HUES48 (cell line): ENCODE data around the gene ZFP36.

Source experiments
- H3K27ac ChIP-seq: one replicate; pipeline ENCODE4 v1.7.0; 2013; ENCODE audit warnings: low read depth, low read length, inconsistent platforms
- H3K27me3 ChIP-seq: 2 replicates; pipeline ENCODE4 v1.6.1; 2013; ENCODE audit warnings: mild to moderate bottlenecking, low read length; ENCODE audit not compliant: control insufficient read depth, insufficient read depth
- H3K36me3 ChIP-seq: 2 replicates; pipeline ENCODE4 v1.6.1; 2013; ENCODE audit warnings: low read length; ENCODE audit not compliant: control insufficient read depth, insufficient read depth
- H3K4me1 ChIP-seq: 2 replicates; pipeline ENCODE4 v1.6.1; 2013; ENCODE audit warnings: mild to moderate bottlenecking, low read length; ENCODE audit not compliant: control insufficient read depth, insufficient read depth
- H3K4me3 ChIP-seq: 2 replicates; pipeline ENCODE4 v1.5.1; 2013; ENCODE audit warnings: mild to moderate bottlenecking, low read depth, low read length
- H3K9ac ChIP-seq: 2 replicates; pipeline ENCODE4 v1.6.1; 2013; ENCODE audit warnings: mild to moderate bottlenecking, low read depth, low read length, moderate library complexity
- H3K9me3 ChIP-seq: 2 replicates; pipeline ENCODE4 v1.6.1; 2013; ENCODE audit warnings: low read length; ENCODE audit not compliant: control insufficient read depth, insufficient read depth

Gene ZFP36

GRCh38 chr19:39406656-39407409 is at the start of gene ZFP36:
Gene ZFP36, plus strand, starts transcription at chr19:39406847. Its CDS starts 58 bp downstream, at chr19:39406905.
- peaks cover 40% of the 10 kb centered on the region for H3K4me1 ChIP-seq

DNA sequence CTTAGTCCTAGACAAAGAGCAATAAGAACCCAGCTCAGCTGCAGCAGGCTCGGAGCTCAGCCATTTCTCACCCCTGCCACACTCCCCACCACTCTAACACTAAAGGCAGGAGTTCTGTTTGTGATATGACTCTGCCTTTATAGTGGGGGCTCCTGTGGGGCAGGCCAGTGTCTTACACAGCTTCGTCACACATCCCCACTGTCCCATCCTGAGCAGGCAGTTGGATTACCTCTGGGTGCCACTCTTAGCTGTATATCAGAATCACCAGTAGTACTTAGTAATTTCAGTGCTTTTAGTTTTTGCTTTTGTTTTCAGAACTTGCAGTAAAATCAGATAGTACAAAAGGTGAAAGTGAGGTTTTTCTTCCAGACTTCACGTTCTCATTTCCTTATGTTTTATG is 47.6 kb upstream of the ZFP36 start:
- H3K9me3 ChIP-seq: no peaks in the 10 kb centered on the region

More at GRCh38 chr19:39406656-39407409, at the start of gene ZFP36:
- Histone ChIP-seq H3K4me3 (peak within 1 kb of the TSS; percentile 99), H3K36me3 (0 out of 2 replicates have a peak, but pooled peaks cover 4% of the 10 kb centered on the region), H3K27me3 (no peaks in the 10 kb centered on the region), H3K9ac (peak within 1 kb of the TSS; percentile 82), H3K9me3 (no peaks in the 10 kb centered on the region), H3K27ac (peak within 1 kb of the TSS; percentile 88)

DNA sequence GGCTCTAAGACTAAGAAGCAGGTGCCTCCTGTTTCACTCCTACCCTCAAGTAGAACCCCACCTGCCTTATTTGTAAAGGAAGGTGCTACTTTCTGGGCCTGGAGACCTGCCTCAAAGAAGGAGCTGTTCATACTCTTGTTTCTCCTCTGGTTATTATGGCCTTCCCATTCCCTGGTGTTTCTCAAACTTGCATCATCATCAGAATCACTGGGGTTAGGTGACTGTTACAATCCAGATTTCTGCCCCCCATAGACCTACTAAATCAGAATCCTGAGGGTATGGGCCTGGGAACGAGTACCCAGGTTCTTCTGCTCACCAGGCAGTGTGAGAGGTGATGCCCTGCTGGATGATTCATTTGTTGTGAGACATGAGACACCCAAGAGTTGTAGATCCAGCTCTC is 46.0 kb upstream of the ZFP36 start:
- H3K9ac ChIP-seq: no peak overlapping the region
- no peak overlapping the region for H3K4me3 ChIP-seq
- no peaks in the 10 kb centered on the region for H3K27me3 ChIP-seq
- H3K27ac ChIP-seq: no peak overlapping the region
- H3K36me3 ChIP-seq: peaks cover 82% of the 10 kb centered on the region
- H3K9me3 ChIP-seq: no peaks in the 10 kb centered on the region
- H3K4me1 ChIP-seq: no peaks in the 10 kb centered on the region

More for the DNA sequence above, 47.6 kb upstream of the ZFP36 start:
- no peak overlapping the region for H3K9ac ChIP-seq
- H3K27ac ChIP-seq: no peak overlapping the region
- H3K4me1 ChIP-seq: no peaks in the 10 kb centered on the region
- no peaks in the 10 kb centered on the region for H3K27me3 ChIP-seq
- H3K4me3 ChIP-seq: no peak overlapping the region
- peaks cover 92% of the 10 kb centered on the region for H3K36me3 ChIP-seq

- H3K4me3 ChIP-seq: no peak overlapping the region
- no peak overlapping the region for H3K9ac ChIP-seq
- no peaks in the 10 kb centered on the region for H3K27me3 ChIP-seq
- no peak overlapping the region for H3K27ac ChIP-seq
- H3K36me3 ChIP-seq: peaks cover 67% of the 10 kb centered on the region
- H3K4me1 ChIP-seq: no peaks in the 10 kb centered on the region
- H3K9me3 ChIP-seq: no peaks in the 10 kb centered on the region
Measured at GRCh38 chr19:39362682-39363657, 43.7 kb upstream of the ZFP36 start.

- H3K36me3 ChIP-seq: peaks cover 66% of the 10 kb centered on the region
- no peaks in the 10 kb centered on the region for H3K4me1 ChIP-seq
- H3K4me3 ChIP-seq: no peak overlapping the region
- H3K27ac ChIP-seq: no peak overlapping the region
- H3K27me3 ChIP-seq: no peaks in the 10 kb centered on the region
- no peak overlapping the region for H3K9ac ChIP-seq
- no peaks in the 10 kb centered on the region for H3K9me3 ChIP-seq
Measured at GRCh38 chr19:39363901-39364457, 42.7 kb upstream of the ZFP36 start.

GRCh38 chr19:39365531-39365930 is 41.1 kb upstream of the ZFP36 start:
- Histone ChIP-seq H3K4me1 (no peaks in the 10 kb centered on the region), H3K9me3 (no peaks in the 10 kb centered on the region), H3K36me3 (peaks cover 69% of the 10 kb centered on the region), H3K27me3 (no peaks in the 10 kb centered on the region), H3K9ac (no peak overlapping the region), H3K4me3 (no peak overlapping the region), H3K27ac (no peak overlapping the region)

GRCh38 chr19:39369200-39369599 is 37.4 kb upstream of the ZFP36 start:
- H3K4me3 ChIP-seq: no peak overlapping the region
- H3K27me3 ChIP-seq: no peaks in the 10 kb centered on the region
- H3K9ac ChIP-seq: no peak overlapping the region
- no peaks in the 10 kb centered on the region for H3K9me3 ChIP-seq
- H3K27ac ChIP-seq: no peak overlapping the region
- H3K4me1 ChIP-seq: no peaks in the 10 kb centered on the region
- peaks cover 66% of the 10 kb centered on the region for H3K36me3 ChIP-seq

- Histone ChIP-seq H3K27ac (no peak overlapping the region), H3K4me3 (no peak overlapping the region), H3K4me1 (no peaks in the 10 kb centered on the region), H3K9ac (no peak overlapping the region), H3K27me3 (no peaks in the 10 kb centered on the region), H3K36me3 (peaks cover 66% of the 10 kb centered on the region), H3K9me3 (no peaks in the 10 kb centered on the region)
Measured at GRCh38 chr19:39370735-39371134, 35.9 kb upstream of the ZFP36 start.

- Histone ChIP-seq H3K36me3 (peaks cover 74% of the 10 kb centered on the region), H3K9me3 (no peaks in the 10 kb centered on the region), H3K27ac (no peak overlapping the region), H3K9ac (no peak overlapping the region), H3K4me1 (no peaks in the 10 kb centered on the region), H3K27me3 (no peaks in the 10 kb centered on the region), H3K4me3 (no peak overlapping the region)
Measured at GRCh38 chr19:39372047-39372802, 34.4 kb upstream of the ZFP36 start.

DNA sequence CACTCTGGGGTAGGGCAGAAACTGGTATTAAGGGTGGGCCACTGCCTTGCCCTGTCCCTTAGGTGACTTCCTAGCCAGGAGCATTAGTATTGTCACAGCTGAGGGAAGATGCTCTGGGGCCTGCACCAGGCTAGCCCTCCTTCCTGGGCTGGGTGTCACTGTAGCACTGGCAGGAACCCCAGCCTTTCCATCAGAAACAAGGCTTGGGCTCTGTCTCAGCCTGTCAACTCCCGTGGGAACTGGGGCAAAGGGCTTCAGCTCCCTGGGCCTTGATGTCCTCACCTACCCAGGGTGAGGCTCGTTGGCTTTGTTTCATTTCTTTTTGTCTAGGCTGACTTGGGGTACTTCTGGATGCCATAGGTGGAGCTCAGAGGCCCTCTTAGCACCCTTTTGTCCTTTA is 33.7 kb upstream of the ZFP36 start:
- H3K27ac ChIP-seq: no peak overlapping the region
- H3K4me1 ChIP-seq: no peaks in the 10 kb centered on the region
- no peaks in the 10 kb centered on the region for H3K9me3 ChIP-seq
- peaks cover 81% of the 10 kb centered on the region for H3K36me3 ChIP-seq
- no peak overlapping the region for H3K4me3 ChIP-seq
- no peaks in the 10 kb centered on the region for H3K27me3 ChIP-seq
- no peak overlapping the region for H3K9ac ChIP-seq
